ENCODE data around the gene JPH3. TPM values are rescaled to one million over a fixed set of nuclear protein-coding genes. Genes with fewer than 3 reads are reported as not detected.

The JPH3 gene
- polyA plus RNA-seq, 1 donor (not counting 4 experiments of a cell fraction or from before 2014, with no cell fraction given): not detected

GRCh38 chr16:87626401-87626800 is 24.1 kb downstream of the JPH3 start:
- peaks cover 11% of the 10 kb centered on the region for H3K27me3 ChIP-seq (ENCODE audit: control insufficient read depth, extremely low read depth, insufficient read depth, low read length)
- H4K20me1 ChIP-seq (ENCODE audit: control insufficient read depth, extremely low read depth, insufficient read depth, low read length): no peaks in the 10 kb centered on the region
- peaks cover 11% of the 10 kb centered on the region for H3K9me3 ChIP-seq (ENCODE audit: control insufficient read depth, low read depth, low read length)
- TF ChIP-seq, protein P1, sequence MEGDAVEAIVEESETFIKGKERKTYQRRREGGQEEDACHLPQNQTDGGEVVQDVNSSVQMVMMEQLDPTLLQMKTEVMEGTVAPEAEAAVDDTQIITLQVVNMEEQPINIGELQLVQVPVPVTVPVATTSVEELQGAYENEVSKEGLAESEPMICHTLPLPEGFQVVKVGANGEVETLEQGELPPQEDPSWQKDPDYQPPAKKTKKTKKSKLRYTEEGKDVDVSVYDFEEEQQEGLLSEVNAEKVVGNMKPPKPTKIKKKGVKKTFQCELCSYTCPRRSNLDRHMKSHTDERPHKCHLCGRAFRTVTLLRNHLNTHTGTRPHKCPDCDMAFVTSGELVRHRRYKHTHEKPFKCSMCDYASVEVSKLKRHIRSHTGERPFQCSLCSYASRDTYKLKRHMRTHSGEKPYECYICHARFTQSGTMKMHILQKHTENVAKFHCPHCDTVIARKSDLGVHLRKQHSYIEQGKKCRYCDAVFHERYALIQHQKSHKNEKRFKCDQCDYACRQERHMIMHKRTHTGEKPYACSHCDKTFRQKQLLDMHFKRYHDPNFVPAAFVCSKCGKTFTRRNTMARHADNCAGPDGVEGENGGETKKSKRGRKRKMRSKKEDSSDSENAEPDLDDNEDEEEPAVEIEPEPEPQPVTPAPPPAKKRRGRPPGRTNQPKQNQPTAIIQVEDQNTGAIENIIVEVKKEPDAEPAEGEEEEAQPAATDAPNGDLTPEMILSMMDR (optimal IDR thresholded peaks at IDR 0.05 in 1 of 3, IDR thresholded peaks at IDR 0.05 in 1 of 3, conservative IDR thresholded peaks at IDR 0.05 in 1 of 3; ENCODE audit: extremely low read depth in 1 of 3, insufficient read depth in 2 of 3, low read length in 3 of 3): no peak
- no peak for TF ChIP-seq EZH2 (IDR thresholded peaks at IDR 0.05; ENCODE audit: low read length)
- H3K79me2 ChIP-seq (ENCODE audit: control insufficient read depth, insufficient read depth, low read length): no peaks in the 10 kb centered on the region
- H3K4me3 ChIP-seq (ENCODE audit: control insufficient read depth in 2 of 3, extremely low read depth in 1 of 3, insufficient read depth in 2 of 3, low read depth in 1 of 3, low read length in 3 of 3): no peak overlapping the region
- no peak overlapping the region for H2AFZ ChIP-seq (ENCODE audit: control insufficient read depth, low read length)
- no peak overlapping the region for H3K27ac ChIP-seq (ENCODE audit: control insufficient read depth, insufficient read depth, low read length)
- DNase-seq (ENCODE audit: low read depth, low spot score): no peak
- H3K36me3 ChIP-seq (ENCODE audit: control insufficient read depth in 2 of 2, extremely low read depth in 1 of 2, insufficient read depth in 2 of 2, low read length in 2 of 2): no peaks in the 10 kb centered on the region
- no peak overlapping the region for H3K9ac ChIP-seq (ENCODE audit: control insufficient read depth, extremely low read depth, insufficient read depth, low read length)
- no peaks in the 10 kb centered on the region for H3K9me1 ChIP-seq (ENCODE audit: control insufficient read depth, extremely low read depth, insufficient read depth, low read length)
- H3K4me1 ChIP-seq (ENCODE audit: control insufficient read depth, extremely low read depth, insufficient read depth, low read length): peaks cover 27% of the 10 kb centered on the region
- no peak overlapping the region for H3K4me2 ChIP-seq (ENCODE audit: control insufficient read depth, extremely low read depth, insufficient read depth, low read depth, low read length)
- dilution Hi-C loops (cut with MboI; ENCODE audit: extremely low pct_ligation_motif_present, low sequenced_read_pairs): no loop called here
- no peak for FAIRE-seq

DNA sequence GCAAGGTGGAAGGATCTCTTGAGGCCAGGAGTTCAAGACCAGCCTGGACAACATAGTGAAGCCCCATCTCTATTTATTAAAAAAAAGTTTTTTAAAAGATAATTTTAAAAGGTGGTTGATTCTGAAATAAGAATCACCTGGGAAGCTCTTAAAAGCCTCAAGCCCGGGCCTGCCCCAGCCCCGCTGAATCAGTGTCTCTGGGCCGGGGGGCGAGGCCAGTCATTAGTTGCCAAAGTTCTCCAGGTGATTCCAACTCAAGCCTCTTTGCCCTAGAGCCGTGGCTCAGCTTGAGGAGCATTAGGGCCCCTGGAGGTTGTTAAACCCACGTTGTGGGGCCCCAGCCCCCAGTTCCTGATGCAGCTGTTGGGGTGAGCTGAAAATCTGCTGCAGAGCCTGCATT is 24.6 kb downstream of the JPH3 start:
- Histone ChIP-seq H3K79me2 (ENCODE audit: control insufficient read depth, insufficient read depth, low read length) (no peaks in the 10 kb centered on the region), H3K9me3 (ENCODE audit: control insufficient read depth, low read depth, low read length) (peaks cover 12% of the 10 kb centered on the region), H3K27me3 (ENCODE audit: control insufficient read depth, extremely low read depth, insufficient read depth, low read length) (peaks cover 12% of the 10 kb centered on the region), H3K27ac (ENCODE audit: control insufficient read depth, insufficient read depth, low read length) (no peak overlapping the region), H3K4me3 (ENCODE audit: control insufficient read depth in 2 of 3, extremely low read depth in 1 of 3, insufficient read depth in 2 of 3, low read depth in 1 of 3, low read length in 3 of 3) (no peak overlapping the region), H4K20me1 (ENCODE audit: control insufficient read depth, extremely low read depth, insufficient read depth, low read length) (no peaks in the 10 kb centered on the region), H3K36me3 (ENCODE audit: control insufficient read depth in 2 of 2, extremely low read depth in 1 of 2, insufficient read depth in 2 of 2, low read length in 2 of 2) (no peaks in the 10 kb centered on the region), H3K4me2 (ENCODE audit: control insufficient read depth, extremely low read depth, insufficient read depth, low read depth, low read length) (peak overlapping the region; percentile 53), H3K9me1 (ENCODE audit: control insufficient read depth, extremely low read depth, insufficient read depth, low read length) (no peaks in the 10 kb centered on the region), H3K9ac (ENCODE audit: control insufficient read depth, extremely low read depth, insufficient read depth, low read length) (no peak overlapping the region), H2AFZ (ENCODE audit: control insufficient read depth, low read length) (no peak overlapping the region), H3K4me1 (ENCODE audit: control insufficient read depth, extremely low read depth, insufficient read depth, low read length) (peaks cover 27% of the 10 kb centered on the region)
- TF ChIP-seq, protein P1 (optimal IDR thresholded peaks at IDR 0.05 in 1 of 3, IDR thresholded peaks at IDR 0.05 in 1 of 3, conservative IDR thresholded peaks at IDR 0.05 in 1 of 3; ENCODE audit: extremely low read depth in 1 of 3, insufficient read depth in 2 of 3, low read length in 3 of 3): no peak
- no peak for TF ChIP-seq EZH2 (IDR thresholded peaks at IDR 0.05; ENCODE audit: low read length)
- dilution Hi-C loops (cut with MboI; ENCODE audit: extremely low pct_ligation_motif_present, low sequenced_read_pairs): no loop called here
- FAIRE-seq (no peak), DNase-seq (ENCODE audit: low read depth, low spot score) (no peak)
